Fibroblast of peridontal ligament (primary cell): ENCODE results near the gene GNB2.

Source experiments
- DNase-seq: peaks from one replicate; pipeline ENCODE4 v3.0.0-alpha.2; 2010; ENCODE audit errors: extremely low read depth

Gene GNB2

DNA sequence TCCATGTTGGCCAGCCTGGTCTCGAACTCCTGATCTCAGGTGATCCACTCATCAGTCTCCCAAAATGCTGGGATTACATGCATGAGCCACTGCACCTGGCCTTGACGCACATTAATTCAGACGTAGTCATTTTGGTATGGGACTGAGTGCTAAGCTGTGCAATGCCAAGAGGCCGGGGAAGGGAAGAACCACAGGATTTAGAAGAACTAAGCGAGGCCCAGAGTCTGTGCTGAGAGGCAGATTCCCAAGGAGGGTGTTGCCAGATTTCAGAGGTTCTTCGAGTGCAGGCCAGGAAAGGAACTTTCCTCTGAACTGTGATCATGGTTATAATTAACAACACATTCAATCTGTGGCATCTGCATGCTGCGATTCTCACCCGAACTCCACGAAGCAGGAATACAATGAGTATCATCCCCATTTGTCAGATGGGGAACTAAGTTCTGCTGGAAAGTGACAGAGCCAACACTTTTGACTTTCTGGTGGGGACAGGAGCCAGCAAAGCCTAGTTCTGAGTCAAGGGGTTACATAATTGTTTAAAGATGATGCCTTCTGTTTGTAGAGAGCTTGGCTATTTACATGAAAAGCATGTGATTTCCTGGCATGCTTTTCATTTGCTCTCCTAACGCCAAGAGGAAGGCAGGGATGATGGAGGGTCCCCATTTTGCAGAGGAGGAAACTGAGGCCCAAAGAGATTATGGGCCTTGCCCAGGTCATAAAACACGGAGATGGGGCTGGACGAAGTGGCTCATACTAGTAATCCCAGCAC is 53.6 kb downstream of the GNB2 start:
- DNase-seq: peak; percentile 98

- DNase-seq: no peak
These were observed 54.7 kb downstream of the GNB2 start for GRCh38 chr7:100728196-100728595.
